ENCODE measurements around the gene CDK11A. TPM values are rescaled to one million over a fixed set of nuclear protein-coding genes. Genes with fewer than 3 reads are reported as not detected.
A peak's percentile ranks its signal among the peaks of the same experiment; 100 is the strongest.
"Not testable (repeated sequence)": the region's sequence is repeated elsewhere in the genome, so short reads cannot be mapped to it uniquely, and the experiment has no call there.

CDK11A gene
- total RNA-seq, 1 donor from 2014 or later, result 10.5 TPM

GRCh38 chr1:1684031-1684681, 40.0 kb downstream of the CDK11A start:
- no peak for DNase-seq (ENCODE audit: low read depth in 2 of 2)

- DNase-seq (ENCODE audit: low read depth in 2 of 2), result no peak
These were observed 40.9 kb downstream of the CDK11A start for GRCh38 chr1:1683104-1683905.

- DNase-seq (ENCODE audit: low read depth in 2 of 2), result no peak
These were observed 43.3 kb downstream of the CDK11A start for GRCh38 chr1:1680912-1681273.

GRCh38 chr1:1680031-1680911, 43.9 kb downstream of the CDK11A start:
- no peak for DNase-seq (ENCODE audit: low read depth in 2 of 2)

GRCh38 chr1:1678581-1679380, 45.4 kb downstream of the CDK11A start:
- DNase-seq (ENCODE audit: low read depth in 2 of 2), result peak in 1 of 2 donors; percentile 50

- DNase-seq (ENCODE audit: low read depth in 2 of 2), result no peak
These were observed 46.2 kb downstream of the CDK11A start for GRCh38 chr1:1677718-1678580.

GRCh38 chr1:1676087-1676486, 48.1 kb downstream of the CDK11A start:
- not testable (repeated sequence) for DNase-seq (ENCODE audit: low read depth in 2 of 2)

- not testable (repeated sequence) for DNase-seq (ENCODE audit: low read depth in 2 of 2)
These were observed 48.9 kb downstream of the CDK11A start for GRCh38 chr1:1675218-1675617.

- not testable (repeated sequence) for DNase-seq (ENCODE audit: low read depth in 2 of 2)
These were observed 49.4 kb downstream of the CDK11A start for GRCh38 chr1:1674806-1675205.

- DNase-seq (ENCODE audit: low read depth in 2 of 2), result no peak
These were observed 51.8 kb downstream of the CDK11A start for GRCh38 chr1:1672181-1672965.

- no peak for DNase-seq (ENCODE audit: low read depth in 2 of 2)
These were observed 52.6 kb downstream of the CDK11A start for GRCh38 chr1:1671365-1672119.

GRCh38 chr1:1670866-1671265, 53.3 kb downstream of the CDK11A start:
- peak in 1 of 2 donors; percentile 32 for DNase-seq (ENCODE audit: low read depth in 2 of 2)

GRCh38 chr1:1669468-1670440, 54.4 kb downstream of the CDK11A start:
- DNase-seq (ENCODE audit: low read depth in 2 of 2), result no peak

- no peak for DNase-seq (ENCODE audit: low read depth in 2 of 2)
These were observed 57.6 kb downstream of the CDK11A start for GRCh38 chr1:1666526-1666925.

GRCh38 chr1:1665815-1666251, 58.3 kb downstream of the CDK11A start:
- peak; percentile 19 to 29 for DNase-seq (ENCODE audit: low read depth in 2 of 2)

GRCh38 chr1:1664941-1665814, 59.0 kb downstream of the CDK11A start:
- DNase-seq (ENCODE audit: low read depth in 2 of 2), result no peak

Data from lung microvascular endothelial cell (primary cell).